Measurements from ENCODE around the gene PTPRM. TPM values are rescaled to one million over a fixed set of nuclear protein-coding genes. Genes with fewer than 3 reads are reported as not detected.

PTPRM gene
- total RNA-seq, 1 experiment from 2014 or later: 45.6 TPM

DNA sequence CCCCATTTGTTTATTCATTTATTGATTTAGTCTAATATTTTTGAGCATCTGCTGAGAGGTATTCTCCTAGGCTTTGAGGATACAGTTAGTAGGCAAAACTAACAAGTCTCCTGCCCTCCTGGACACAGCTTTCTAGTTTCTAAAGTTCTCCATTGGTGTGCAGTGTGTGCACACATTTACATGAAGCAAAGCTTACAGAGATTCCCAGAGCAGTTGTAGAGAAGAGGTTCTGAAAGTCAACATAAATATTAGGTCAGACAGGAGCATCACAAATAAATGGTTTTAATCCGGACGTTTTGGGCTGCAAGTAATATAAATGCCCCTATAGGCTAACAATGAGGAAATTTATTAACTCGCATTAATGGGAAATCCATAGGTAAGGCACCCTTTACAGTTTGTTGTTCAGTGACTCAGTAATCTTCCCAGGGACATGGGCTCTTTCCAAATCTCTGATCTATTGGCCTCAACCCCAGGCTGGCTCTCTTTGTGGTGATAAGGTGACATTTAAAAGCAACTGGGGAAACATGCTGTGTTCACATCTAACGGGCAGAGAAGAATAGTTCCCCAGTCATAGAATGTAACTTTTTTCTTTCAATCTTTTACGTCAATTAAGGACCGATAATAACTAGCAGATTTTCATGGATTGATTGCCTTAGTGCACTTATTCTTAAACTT lies 407.2 kb downstream of the PTPRM start:
- no TSS peak for BruUV-seq (replicated peaks)
- POLR2A ChIA-PET (ENCODE audit: unreplicated experiment): no interaction called here
- intact Hi-C loops (cut with micrococcal nuclease): no loop called here

DNA sequence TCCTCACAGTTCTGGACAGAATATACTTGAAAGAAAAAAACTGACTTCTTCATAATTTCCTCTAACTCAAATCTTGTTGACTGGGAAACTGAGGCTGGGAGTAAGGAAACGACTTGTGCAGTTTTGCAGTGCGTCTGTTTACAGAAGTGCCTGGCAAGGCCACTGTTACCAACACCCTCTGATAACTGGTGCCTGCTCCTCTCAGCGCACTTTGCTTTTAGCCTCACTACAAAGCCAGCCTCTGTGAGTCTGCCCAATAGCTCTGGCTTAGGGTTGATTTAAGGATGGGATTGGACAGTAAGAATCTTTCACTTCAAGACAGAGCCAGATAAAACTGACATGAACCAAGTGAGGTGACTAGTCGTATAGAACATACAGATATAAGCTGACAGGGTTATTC lies 410.8 kb downstream of the PTPRM start:
- Histone ChIP-seq H3K27me3 (ENCODE audit: low read length) (no peaks in the 10 kb centered on the region), H2AFZ (ENCODE audit: low read length) (no peak overlapping the region), H3K36me3 (ENCODE audit: low read depth, low read length) (no peaks in the 10 kb centered on the region), H3K4me3 (ENCODE audit: low read length) (no peak overlapping the region), H3K4me2 (ENCODE audit: low read length) (no peak overlapping the region), H3K9me2 (replicated peaks; ENCODE audit: low read length) (no peaks in the 10 kb centered on the region), H3K79me2 (ENCODE audit: low read length) (no peaks in the 10 kb centered on the region), H3K4me1 (ENCODE audit: insufficient read depth, low read length) (no peaks in the 10 kb centered on the region), H3K27ac (ENCODE audit: low read length) (no peak overlapping the region), H3F3A (ENCODE audit: low read length, unreplicated experiment) (no peaks in the 10 kb centered on the region), H3K9ac (ENCODE audit: low read length) (no peak overlapping the region), H3K9me3 (ENCODE audit: low read length) (no peaks in the 10 kb centered on the region), H4K20me1 (ENCODE audit: low read length) (no peaks in the 10 kb centered on the region)
- TF ChIP-seq, protein P1, sequence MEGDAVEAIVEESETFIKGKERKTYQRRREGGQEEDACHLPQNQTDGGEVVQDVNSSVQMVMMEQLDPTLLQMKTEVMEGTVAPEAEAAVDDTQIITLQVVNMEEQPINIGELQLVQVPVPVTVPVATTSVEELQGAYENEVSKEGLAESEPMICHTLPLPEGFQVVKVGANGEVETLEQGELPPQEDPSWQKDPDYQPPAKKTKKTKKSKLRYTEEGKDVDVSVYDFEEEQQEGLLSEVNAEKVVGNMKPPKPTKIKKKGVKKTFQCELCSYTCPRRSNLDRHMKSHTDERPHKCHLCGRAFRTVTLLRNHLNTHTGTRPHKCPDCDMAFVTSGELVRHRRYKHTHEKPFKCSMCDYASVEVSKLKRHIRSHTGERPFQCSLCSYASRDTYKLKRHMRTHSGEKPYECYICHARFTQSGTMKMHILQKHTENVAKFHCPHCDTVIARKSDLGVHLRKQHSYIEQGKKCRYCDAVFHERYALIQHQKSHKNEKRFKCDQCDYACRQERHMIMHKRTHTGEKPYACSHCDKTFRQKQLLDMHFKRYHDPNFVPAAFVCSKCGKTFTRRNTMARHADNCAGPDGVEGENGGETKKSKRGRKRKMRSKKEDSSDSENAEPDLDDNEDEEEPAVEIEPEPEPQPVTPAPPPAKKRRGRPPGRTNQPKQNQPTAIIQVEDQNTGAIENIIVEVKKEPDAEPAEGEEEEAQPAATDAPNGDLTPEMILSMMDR (conservative IDR thresholded peaks at IDR 0.05; ENCODE audit: low read depth, low read length): no peak
- TF ChIP-seq EZH2phosphoT487 (IDR thresholded peaks at IDR 0.05; ENCODE audit: borderline replicate concordance, low read length) (no peak), EZH2 (IDR thresholded peaks at IDR 0.05; ENCODE audit: low read length, unreplicated experiment) (no peak)
- intact Hi-C loops (cut with micrococcal nuclease): no loop called here
- DNase-seq (no peak), ATAC-seq (no peak)
- no TSS peak for BruUV-seq (replicated peaks)
- POLR2A ChIA-PET (ENCODE audit: unreplicated experiment): no interaction called here
- CTCF ChIA-PET: no interaction called here

More for the DNA sequence above, 407.2 kb downstream of the PTPRM start:
- Histone ChIP-seq H3K9me2 (replicated peaks; ENCODE audit: low read length) (no peaks in the 10 kb centered on the region), H4K20me1 (ENCODE audit: low read length) (no peaks in the 10 kb centered on the region), H2AFZ (ENCODE audit: low read length) (no peak overlapping the region), H3K4me2 (ENCODE audit: low read length) (no peak overlapping the region), H3K9ac (ENCODE audit: low read length) (no peak overlapping the region), H3K27ac (ENCODE audit: low read length) (no peak overlapping the region), H3F3A (ENCODE audit: low read length, unreplicated experiment) (no peaks in the 10 kb centered on the region), H3K9me3 (ENCODE audit: low read length) (no peaks in the 10 kb centered on the region), H3K27me3 (ENCODE audit: low read length) (no peaks in the 10 kb centered on the region), H3K4me1 (ENCODE audit: insufficient read depth, low read length) (no peaks in the 10 kb centered on the region), H3K4me3 (ENCODE audit: low read length) (no peak overlapping the region), H3K36me3 (ENCODE audit: low read depth, low read length) (no peaks in the 10 kb centered on the region), H3K79me2 (ENCODE audit: low read length) (no peaks in the 10 kb centered on the region)
- TF ChIP-seq, protein P1 (conservative IDR thresholded peaks at IDR 0.05; ENCODE audit: low read depth, low read length): no peak
- TF ChIP-seq EZH2 (IDR thresholded peaks at IDR 0.05; ENCODE audit: low read length, unreplicated experiment) (no peak), EZH2phosphoT487 (IDR thresholded peaks at IDR 0.05; ENCODE audit: borderline replicate concordance, low read length) (no peak)
- ATAC-seq: no peak
- CTCF ChIA-PET: no interaction called here
- no peak for DNase-seq

GRCh38 chr18:7978834-7979233 lies 411.7 kb downstream of the PTPRM start:
- Histone ChIP-seq H3K36me3 (ENCODE audit: low read depth, low read length) (no peaks in the 10 kb centered on the region), H2AFZ (ENCODE audit: low read length) (no peak overlapping the region), H3K4me2 (ENCODE audit: low read length) (no peak overlapping the region), H3F3A (ENCODE audit: low read length, unreplicated experiment) (no peaks in the 10 kb centered on the region), H3K9me2 (replicated peaks; ENCODE audit: low read length) (no peaks in the 10 kb centered on the region), H3K79me2 (ENCODE audit: low read length) (no peaks in the 10 kb centered on the region), H3K9ac (ENCODE audit: low read length) (no peak overlapping the region), H4K20me1 (ENCODE audit: low read length) (no peaks in the 10 kb centered on the region), H3K4me1 (ENCODE audit: insufficient read depth, low read length) (no peaks in the 10 kb centered on the region), H3K27me3 (ENCODE audit: low read length) (no peaks in the 10 kb centered on the region), H3K9me3 (ENCODE audit: low read length) (no peaks in the 10 kb centered on the region), H3K27ac (ENCODE audit: low read length) (no peak overlapping the region), H3K4me3 (ENCODE audit: low read length) (no peak overlapping the region)
- BruUV-seq (replicated peaks): no TSS peak
- TF ChIP-seq EZH2 (IDR thresholded peaks at IDR 0.05; ENCODE audit: low read length, unreplicated experiment) (no peak), EZH2phosphoT487 (IDR thresholded peaks at IDR 0.05; ENCODE audit: borderline replicate concordance, low read length) (no peak)
- TF ChIP-seq, protein P1 (conservative IDR thresholded peaks at IDR 0.05; ENCODE audit: low read depth, low read length): no peak
- ChIA-PET POLR2A (ENCODE audit: unreplicated experiment) (no interaction called here), CTCF (no interaction called here)
- intact Hi-C loops (cut with micrococcal nuclease): no loop called here
- DNase-seq (no peak), ATAC-seq (no peak)
